T-cell (primary cell): Measurements from ENCODE around the gene RBM23. TPM values are rescaled to one million over a fixed set of nuclear protein-coding genes. Genes with fewer than 3 reads are reported as not detected.
"Not testable (repeated sequence)": the region's sequence is repeated elsewhere in the genome, so short reads cannot be mapped to it uniquely, and the experiment has no call there.

ENCODE experiments used
- ATAC-seq, 4 experiments: fragments of 200-7000 bp in 3 of 4; fragments of 150-1000 bp in 1 of 4; cut with Tn5 transposase; replicated peaks in 1 of 4; 1 replicate in 3 of 4; 2 replicates in 1 of 4; pipeline ENCODE4 v1.10.0; 2021; ENCODE audit warnings: moderate library complexity in 3 of 4, mild to moderate bottlenecking in 2 of 4, moderate number of reproducible peaks in 1 of 4
- CTCF ChIA-PET, 2 donors: fragments of 300-600 bp; sonication (Branson Sonifier 250); formaldehyde crosslinking; loops; one replicate each; lab custom pipeline; 2022; ENCODE audit warnings: antibody characterized with exemption in 2 of 2; lab: Charles Lee
- POLR2A ChIA-PET, 2 donors: fragments of 300-600 bp; sonication (Branson Sonifier 250); formaldehyde crosslinking; loops; one replicate each; lab custom pipeline; 2022; ENCODE audit warnings: antibody characterized with exemption in 2 of 2; lab: Charles Lee
- DNase-seq, 35 experiments: peaks; one replicate each; pipeline versions ENCODE4 v3.0.0 to v3.0.0-alpha.2; 2013 to 2023
- H3K27ac ChIP-seq: one replicate; pipeline ENCODE4 v1.5.1; 2013; ENCODE audit warnings: low read length
- H3K27me3 ChIP-seq, 2 experiments: replicated peaks in 1 of 2; 1 replicate in 1 of 2; 2 replicates in 1 of 2; pipeline versions ENCODE4 v1.6.1 to v1.7.0; 2013; ENCODE audit warnings: low read length in 1 of 2, mixed read lengths in 1 of 2; ENCODE audit not compliant: control insufficient read depth in 2 of 2, insufficient read depth in 2 of 2; ENCODE audit errors: extremely low read depth in 1 of 2
- H3K36me3 ChIP-seq, 2 donors: 1 replicate in 1 of 2; 2 replicates in 1 of 2; pipeline versions ENCODE4 v1.6.1 to v1.7.0; 2013; ENCODE audit warnings: low read length in 1 of 2; ENCODE audit not compliant: control insufficient read depth in 2 of 2, insufficient read depth in 1 of 2; ENCODE audit errors: extremely low read depth in 1 of 2
- H3K4me1 ChIP-seq, 2 experiments: 1 replicate in 1 of 2; 2 replicates in 1 of 2; pipeline versions ENCODE4 v1.6.1 to v1.7.0; 2013; ENCODE audit warnings: low read length in 2 of 2, mixed read lengths in 1 of 2; ENCODE audit not compliant: insufficient read depth in 2 of 2, control insufficient read depth in 1 of 2; ENCODE audit errors: extremely low read depth in 1 of 2
- H3K4me3 ChIP-seq, 2 donors: 1 replicate in 1 of 2; 2 replicates in 1 of 2; pipeline versions ENCODE4 v1.5.1 to v1.7.0; 2013; ENCODE audit warnings: mild to moderate bottlenecking in 2 of 2, low read length in 1 of 2, moderate library complexity in 1 of 2; ENCODE audit not compliant: control insufficient read depth in 1 of 2; ENCODE audit errors: extremely low read depth in 1 of 2
- H3K9me3 ChIP-seq: 2 replicates; pipeline ENCODE4 v1.7.0; 2013
- H3K27ac Mint-ChIP-seq, 2 donors: one replicate each; pipeline ENCODE4 v1.8.0; 2020 to 2021; ENCODE audit warnings: mild to moderate bottlenecking in 2 of 2, mixed read lengths in 2 of 2
- H3K27me3 Mint-ChIP-seq, 2 donors: one replicate each; pipeline ENCODE4 v1.8.0; 2021 to 2022; ENCODE audit warnings: mixed read lengths in 2 of 2
- H3K36me3 Mint-ChIP-seq: one replicate; pipeline ENCODE4 v1.8.0; 2021; ENCODE audit warnings: mixed read lengths
- H3K4me1 Mint-ChIP-seq, 3 donors: one replicate each; pipeline ENCODE4 v1.8.0; 2020 to 2022; ENCODE audit warnings: mixed read lengths in 3 of 3, mild to moderate bottlenecking in 1 of 3
- H3K4me3 Mint-ChIP-seq, 3 donors: one replicate each; pipeline ENCODE4 v1.8.0; 2020 to 2022; ENCODE audit warnings: mild to moderate bottlenecking in 3 of 3, mixed read lengths in 3 of 3, moderate library complexity in 3 of 3
- H3K9me3 Mint-ChIP-seq, 3 donors: one replicate each; pipeline ENCODE4 v1.8.0; 2020 to 2022; ENCODE audit warnings: mixed read lengths in 3 of 3
- WGBS: methylation state at CpG from one replicate; pipeline ENCODE4 v1.1.5; 2013; ENCODE audit warnings: missing lambda C conversion rate; ENCODE audit not compliant: insufficient coverage; 5-methylcytosine and 5-hydroxymethylcytosine counted together
- total RNA-seq, 35 experiments: library from RNA in 6 of 35; stranded (reverse) in 6 of 35; fragments of 120-200 nt in 1 of 35; gene quantifications; one replicate each; pipeline versions ENCODE4 v1.2.1 to v1.2.4 and lab custom pipeline; 2013 to 2026

RBM23 gene
- total RNA-seq, 5 donors from 2014 or later (not counting 1 experiment from before 2014, with no cell fraction given), result 88.7 to 102 (median 94.7) TPM

DNA sequence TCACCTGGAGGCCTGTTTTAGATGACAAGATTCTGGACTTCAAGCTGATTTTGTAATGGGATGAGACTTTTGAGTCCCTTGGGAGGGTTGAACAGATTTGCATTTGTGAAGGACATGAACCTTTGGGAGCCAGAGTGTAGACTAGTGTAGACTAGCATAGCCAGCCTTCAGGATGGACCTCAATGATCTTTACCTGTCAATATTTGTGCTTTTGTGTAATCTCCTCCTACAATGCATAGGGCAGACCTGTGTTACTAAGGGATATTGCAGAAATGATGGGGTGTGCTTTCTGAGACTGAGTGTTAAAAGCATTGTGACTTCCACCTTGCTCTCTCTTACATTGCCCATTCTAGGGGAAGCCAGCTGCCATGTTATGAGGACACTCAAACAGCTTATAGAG lies 57.3 kb downstream of the RBM23 start:
- H3K27me3 Mint-ChIP-seq, result no peaks in the 10 kb centered on the region
- H3K4me1 Mint-ChIP-seq, result peaks cover 18 to 33% (median 29%) of the 10 kb centered on the region in 3 donors
- no peaks in the 10 kb centered on the region for H3K9me3 Mint-ChIP-seq
- ChIA-PET CTCF (interaction anchor here (0.5 to 1.3 kb wide), 4 partner anchors 11 to 598 kb away, joined by 3 to 6 read pairs (median 5); no protein-coding TSS in a partner anchor), POLR2A (interaction anchor here in 1 of 2 donors (1.0 kb wide), 1 partner anchor 10 kb away, joined by 5 read pairs; the partner anchor contains the start of gene LRP10)
- no peak for DNase-seq
- H3K4me1 ChIP-seq, result peaks cover 10 to 19% of the 10 kb centered on the region in 2 experiments
- H3K36me3 Mint-ChIP-seq, result peaks cover 4% of the 10 kb centered on the region
- no peak overlapping the region for H3K27ac Mint-ChIP-seq
- H3K27me3 ChIP-seq, result peaks cover 0 to 29% of the 10 kb centered on the region in 2 experiments
- ATAC-seq, result no peak
- H3K36me3 ChIP-seq, result no peaks in the 10 kb centered on the region
- no peak overlapping the region for H3K27ac ChIP-seq
- H3K9me3 ChIP-seq, result no peaks in the 10 kb centered on the region
- no peak overlapping the region for H3K4me3 ChIP-seq
- no peak overlapping the region for H3K4me3 Mint-ChIP-seq

GRCh38 chr14:22860377-22860776 lies 58.6 kb downstream of the RBM23 start:
- not testable (repeated sequence) for H3K27ac Mint-ChIP-seq, H3K4me3 Mint-ChIP-seq, DNase-seq, H3K36me3 Mint-ChIP-seq, H3K36me3 ChIP-seq, ATAC-seq, H3K27me3 Mint-ChIP-seq, H3K27ac ChIP-seq, H3K9me3 ChIP-seq, H3K9me3 Mint-ChIP-seq, H3K4me3 ChIP-seq
- ChIA-PET POLR2A (interaction anchor here in 1 of 2 donors (1.0 kb wide), 1 partner anchor 11 kb away, joined by 5 read pairs; the partner anchor contains the start of gene LRP10), CTCF (interaction anchor here (0.6 to 1.4 kb wide), 5 partner anchors 38 to 926 kb away, joined by 3 to 10 read pairs (median 6); partner anchors contain the start of genes ACIN1 (in 1 of the 2) and C14orf119 (in 1 of the 2))
- peaks cover 13 to 26% (median 25%) of the 10 kb centered on the region in 3 donors for H3K4me1 Mint-ChIP-seq
- WGBS, result 80% methylated on average over 1 of the region's 3 CpGs
- peaks cover 0 to 31% of the 10 kb centered on the region in 2 experiments for H3K27me3 ChIP-seq
- peaks cover 10 to 19% of the 10 kb centered on the region in 2 experiments for H3K4me1 ChIP-seq

GRCh38 chr14:22856428-22856827 lies 62.5 kb downstream of the RBM23 start:
- peaks cover 0 to 4% of the 10 kb centered on the region in 2 donors for H3K27me3 Mint-ChIP-seq
- ChIA-PET CTCF (interaction anchor here (0.9 to 1.9 kb wide), 2 partner anchors 22 to 33 kb away, joined by 8 to 20 read pairs; no protein-coding TSS in a partner anchor), POLR2A (no interaction called here)
- Histone ChIP-seq H3K4me3 (no peak overlapping the region), H3K27ac (no peak overlapping the region), H3K27me3 (peaks cover 0 to 48% of the 10 kb centered on the region in 2 experiments), H3K36me3 (no peaks in the 10 kb centered on the region), H3K9me3 (no peaks in the 10 kb centered on the region), H3K4me1 (peaks cover 10 to 31% of the 10 kb centered on the region in 2 experiments)
- H3K36me3 Mint-ChIP-seq, result no peaks in the 10 kb centered on the region
- WGBS, result 100% methylated on average over 3 of the region's 5 CpGs
- no peak for ATAC-seq
- H3K27ac Mint-ChIP-seq, result no peak overlapping the region
- DNase-seq, result no peak
- peaks cover 11 to 34% (median 30%) of the 10 kb centered on the region in 3 donors for H3K4me1 Mint-ChIP-seq
- no peaks in the 10 kb centered on the region for H3K9me3 Mint-ChIP-seq
- no peak overlapping the region for H3K4me3 Mint-ChIP-seq

DNA sequence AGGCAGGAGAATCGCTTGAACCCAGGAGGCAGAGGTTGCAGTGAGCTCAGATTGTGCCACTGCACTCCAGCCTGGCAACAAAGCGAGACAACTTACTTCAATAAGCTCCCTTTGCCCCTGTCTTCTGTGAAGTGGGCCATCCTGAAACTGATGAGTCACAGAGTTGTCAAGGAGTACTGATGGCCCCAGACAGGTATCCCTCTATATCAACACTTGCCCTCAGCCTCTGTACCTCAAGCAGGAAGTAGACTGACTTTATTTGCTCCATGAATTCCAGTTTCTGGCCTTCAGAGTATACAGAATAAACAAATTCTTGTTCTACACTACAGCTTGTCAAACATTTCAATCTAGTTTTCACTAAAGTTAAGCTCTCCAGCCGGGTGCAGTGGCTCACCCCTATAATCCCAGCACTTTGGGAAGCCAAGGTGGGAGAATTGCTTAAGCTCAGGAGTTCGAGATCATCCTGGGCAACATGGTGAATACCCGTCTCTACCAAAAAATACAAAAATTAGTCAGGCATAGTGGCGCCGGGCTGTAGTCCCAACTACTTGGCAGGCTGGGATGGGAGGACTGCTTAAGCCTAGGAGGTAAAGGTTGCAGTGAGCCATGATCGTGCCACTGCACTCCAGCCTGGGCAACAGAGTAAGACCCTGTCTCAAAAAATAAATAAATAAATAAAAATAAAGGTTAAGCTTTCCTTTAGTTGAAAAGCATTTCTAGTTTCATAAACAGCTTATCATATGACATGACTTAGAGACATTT lies 63.8 kb downstream of the RBM23 start:
- Histone ChIP-seq H3K27ac (no peak overlapping the region), H3K4me3 (no peak overlapping the region), H3K9me3 (no peaks in the 10 kb centered on the region), H3K4me1 (peaks cover 10 to 31% of the 10 kb centered on the region in 2 experiments), H3K36me3 (no peaks in the 10 kb centered on the region), H3K27me3 (peaks cover 0 to 37% of the 10 kb centered on the region in 2 experiments)
- ChIA-PET POLR2A (interaction anchor here (0.6 to 1.0 kb wide), 3 partner anchors 15 to 284 kb away, joined by 3 to 9 read pairs (median 8); no protein-coding TSS in a partner anchor), CTCF (interaction anchor here (0.6 to 1.9 kb wide), 16 partner anchors 10 to 654 kb away, joined by 3 to 20 read pairs (median 4); partner anchors contain the start of genes DAD1 (in 1 of the 2), MMP14 (in 1 of the 2), OXA1L (in 1 of the 2) and SLC7A7 (in 1 of the 2))
- Mint-ChIP-seq H3K4me1 (peaks cover 11 to 34% (median 32%) of the 10 kb centered on the region in 3 donors), H3K36me3 (no peaks in the 10 kb centered on the region), H3K27me3 (peaks cover 0 to 4% of the 10 kb centered on the region in 2 donors), H3K4me3 (no peak overlapping the region), H3K9me3 (no peaks in the 10 kb centered on the region), H3K27ac (peak overlapping the region in 1 of 2 donors; percentile 15)
- WGBS, result 90% methylated on average over 2 of the region's 8 CpGs
- no peak for DNase-seq
- ATAC-seq, result no peak

DNA sequence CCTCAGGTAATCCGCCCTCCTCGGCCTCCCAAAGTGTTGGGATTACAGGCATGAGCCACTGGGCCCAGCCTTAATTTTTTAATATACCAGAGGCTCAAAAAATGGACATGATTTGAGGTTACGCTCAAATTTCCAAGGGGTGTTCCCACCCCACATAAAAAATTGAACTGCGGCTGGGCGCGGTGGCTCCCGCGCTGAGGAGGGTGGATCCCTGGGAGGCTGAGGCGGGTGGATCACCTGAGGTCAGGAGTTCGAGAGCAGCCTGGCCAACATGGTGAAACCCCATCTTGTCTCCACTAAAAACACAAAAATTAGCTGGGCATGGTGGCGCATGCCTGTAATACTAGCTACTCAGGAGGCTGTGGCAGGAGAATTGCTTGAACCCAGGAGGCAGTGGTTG lies 64.7 kb downstream of the RBM23 start:
- POLR2A ChIA-PET, result interaction anchor here in 1 of 2 donors (0.6 to 0.7 kb wide), 2 partner anchors 266 to 1012 kb away, joined by 5 to 9 read pairs; no protein-coding TSS in a partner anchor
- CTCF ChIA-PET, result interaction anchor here (0.6 to 4.5 kb wide), 17 partner anchors 9 to 297 kb away, joined by 3 to 46 read pairs (median 4); partner anchors contain the start of genes DAD1 (in 1 of the 2), LRP10 (in 1 of the 2), MRPL52 (in 1 of the 2) and OXA1L (in 1 of the 2)
- H3K4me1 ChIP-seq, result peaks cover 10 to 30% of the 10 kb centered on the region in 2 experiments

More for the DNA sequence above, 64.7 kb downstream of the RBM23 start:
- not testable (repeated sequence) for ATAC-seq, H3K9me3 Mint-ChIP-seq, DNase-seq, H3K27ac Mint-ChIP-seq, H3K4me3 ChIP-seq, H3K36me3 Mint-ChIP-seq, H3K4me3 Mint-ChIP-seq, H3K36me3 ChIP-seq, H3K27me3 Mint-ChIP-seq, H3K27ac ChIP-seq, H3K9me3 ChIP-seq
- H3K27me3 ChIP-seq, result peaks cover 0 to 37% of the 10 kb centered on the region in 2 experiments
- H3K4me1 Mint-ChIP-seq, result peaks cover 11 to 34% (median 32%) of the 10 kb centered on the region in 3 donors
- WGBS, result 80% methylated on average over 2 of the region's 11 CpGs
